Measurements from ENCODE around the gene EDEM3.

EDEM3 gene

GRCh38 chr1:184745110-184745509 lies 9.5 kb downstream of the EDEM3 start:
- Histone ChIP-seq H3K4me3 (replicated peaks; ENCODE audit: low read depth, low read length) (no peak overlapping the region), H3K27me3 (replicated peaks; ENCODE audit: control insufficient read depth, insufficient read depth, low read length) (no peaks in the 10 kb centered on the region), H3K36me3 (ENCODE audit: control insufficient read depth, insufficient read depth, low read length) (no peaks in the 10 kb centered on the region)
- no peak for DNase-seq (ENCODE audit: extremely low read depth, insufficient read length)
- no peak for TF ChIP-seq CTCF (IDR thresholded peaks at IDR 0.05; ENCODE audit: insufficient read depth, low read length, poor library complexity, severe bottlenecking)

GRCh38 chr1:184743062-184743756 lies 11.4 kb downstream of the EDEM3 start:
- Histone ChIP-seq H3K27me3 (replicated peaks; ENCODE audit: control insufficient read depth, insufficient read depth, low read length) (no peaks in the 10 kb centered on the region), H3K4me3 (replicated peaks; ENCODE audit: low read depth, low read length) (no peak overlapping the region), H3K36me3 (ENCODE audit: control insufficient read depth, insufficient read depth, low read length) (no peaks in the 10 kb centered on the region)
- TF ChIP-seq CTCF (IDR thresholded peaks at IDR 0.05; ENCODE audit: insufficient read depth, low read length, poor library complexity, severe bottlenecking): no peak
- peak; percentile 65 for DNase-seq (ENCODE audit: extremely low read depth, insufficient read length)

- DNase-seq (ENCODE audit: extremely low read depth, insufficient read length): no peak
- H3K27me3 ChIP-seq (replicated peaks; ENCODE audit: control insufficient read depth, insufficient read depth, low read length): no peaks in the 10 kb centered on the region
- no peaks in the 10 kb centered on the region for H3K36me3 ChIP-seq (ENCODE audit: control insufficient read depth, insufficient read depth, low read length)
- H3K4me3 ChIP-seq (replicated peaks; ENCODE audit: low read depth, low read length): no peak overlapping the region
- no peak for TF ChIP-seq CTCF (IDR thresholded peaks at IDR 0.05; ENCODE audit: insufficient read depth, low read length, poor library complexity, severe bottlenecking)
Observed at GRCh38 chr1:184740344-184740743, 14.3 kb downstream of the EDEM3 start.

- Histone ChIP-seq H3K36me3 (ENCODE audit: control insufficient read depth, insufficient read depth, low read length) (no peaks in the 10 kb centered on the region), H3K4me3 (replicated peaks; ENCODE audit: low read depth, low read length) (no peak overlapping the region), H3K27me3 (replicated peaks; ENCODE audit: control insufficient read depth, insufficient read depth, low read length) (no peaks in the 10 kb centered on the region)
- no peak for DNase-seq (ENCODE audit: extremely low read depth, insufficient read length)
- TF ChIP-seq CTCF (IDR thresholded peaks at IDR 0.05; ENCODE audit: insufficient read depth, low read length, poor library complexity, severe bottlenecking): no peak
Observed at GRCh38 chr1:184739796-184740195, 14.9 kb downstream of the EDEM3 start.

- no peak for TF ChIP-seq CTCF (IDR thresholded peaks at IDR 0.05; ENCODE audit: insufficient read depth, low read length, poor library complexity, severe bottlenecking)
- Histone ChIP-seq H3K27me3 (replicated peaks; ENCODE audit: control insufficient read depth, insufficient read depth, low read length) (no peaks in the 10 kb centered on the region), H3K36me3 (ENCODE audit: control insufficient read depth, insufficient read depth, low read length) (no peaks in the 10 kb centered on the region), H3K4me3 (replicated peaks; ENCODE audit: low read depth, low read length) (no peak overlapping the region)
- DNase-seq (ENCODE audit: extremely low read depth, insufficient read length): no peak
Observed at GRCh38 chr1:184739070-184739469, 15.6 kb downstream of the EDEM3 start.

GRCh38 chr1:184734980-184735379 lies 19.7 kb downstream of the EDEM3 start:
- no peak for DNase-seq (ENCODE audit: extremely low read depth, insufficient read length)
- no peak for TF ChIP-seq CTCF (IDR thresholded peaks at IDR 0.05; ENCODE audit: insufficient read depth, low read length, poor library complexity, severe bottlenecking)
- H3K36me3 ChIP-seq (ENCODE audit: control insufficient read depth, insufficient read depth, low read length): no peaks in the 10 kb centered on the region

More at GRCh38 chr1:184734980-184735379, 19.7 kb downstream of the EDEM3 start:
- no peaks in the 10 kb centered on the region for H3K27me3 ChIP-seq (replicated peaks; ENCODE audit: control insufficient read depth, insufficient read depth, low read length)
- no peak overlapping the region for H3K4me3 ChIP-seq (replicated peaks; ENCODE audit: low read depth, low read length)
